GM19467 (cell line): ENCODE data around the gene SPTLC1.

ENCODE experiments used
- ATAC-seq: cut with Tn5 transposase; IDR thresholded peaks from one replicate; pipeline ENCODE4 v1.9.1; 2021; ENCODE audit warnings: mild to moderate bottlenecking, moderate library complexity; ENCODE audit not compliant: unreplicated experiment

The SPTLC1 gene

GRCh38 chr9:92097997-92098482 is 17.2 kb downstream of the SPTLC1 start:
- ATAC-seq, result no peak

GRCh38 chr9:92095236-92095635 is 20.0 kb downstream of the SPTLC1 start:
- ATAC-seq, result no peak

- ATAC-seq, result no peak
Observed at GRCh38 chr9:92094655-92095054, 20.6 kb downstream of the SPTLC1 start.

GRCh38 chr9:92077888-92078287 is 37.3 kb downstream of the SPTLC1 start:
- no peak for ATAC-seq

GRCh38 chr9:92071634-92072033 is 43.6 kb downstream of the SPTLC1 start:
- ATAC-seq, result no peak

- ATAC-seq, result no peak
Observed at GRCh38 chr9:92066168-92066567, 49.0 kb downstream of the SPTLC1 start.

GRCh38 chr9:92064711-92065110 is 50.5 kb downstream of the SPTLC1 start:
- no peak for ATAC-seq

GRCh38 chr9:92061184-92061583 is 54.0 kb downstream of the SPTLC1 start:
- ATAC-seq, result no peak

GRCh38 chr9:92059661-92060060 is 55.6 kb downstream of the SPTLC1 start:
- ATAC-seq, result no peak

GRCh38 chr9:92058723-92059444 is 56.3 kb downstream of the SPTLC1 start:
- ATAC-seq, result no peak

GRCh38 chr9:92058026-92058425 is 57.2 kb downstream of the SPTLC1 start:
- ATAC-seq, result no peak

- no peak for ATAC-seq
Observed at GRCh38 chr9:92057226-92057625, 58.0 kb downstream of the SPTLC1 start.

- no peak for ATAC-seq
Observed at GRCh38 chr9:92055624-92056023, 59.6 kb downstream of the SPTLC1 start.

GRCh38 chr9:92048924-92049625 is 66.1 kb downstream of the SPTLC1 start:
- ATAC-seq, result no peak

GRCh38 chr9:92047500-92047899 is 67.7 kb downstream of the SPTLC1 start:
- no peak for ATAC-seq

- no peak for ATAC-seq
Observed at GRCh38 chr9:92046676-92047075, 68.5 kb downstream of the SPTLC1 start.

- no peak for ATAC-seq
Observed at GRCh38 chr9:92044936-92045335, 70.3 kb downstream of the SPTLC1 start.

GRCh38 chr9:92043002-92043401 is 72.2 kb downstream of the SPTLC1 start:
- no peak for ATAC-seq

GRCh38 chr9:92042260-92042659 is 73.0 kb downstream of the SPTLC1 start:
- ATAC-seq, result no peak

GRCh38 chr9:92036756-92037155 is 78.5 kb downstream of the SPTLC1 start:
- no peak for ATAC-seq

GRCh38 chr9:92036411-92036746 is 78.8 kb downstream of the SPTLC1 start:
- ATAC-seq, result no peak

- ATAC-seq, result no peak
Observed at GRCh38 chr9:92035687-92036410, 79.4 kb downstream of the SPTLC1 start.
